Spleen (tissue), 11 donors: ENCODE data around the gene RNPS1. TPM values are rescaled to one million over a fixed set of nuclear protein-coding genes. Genes with fewer than 3 reads are reported as not detected.
A peak's percentile ranks its signal among the peaks of the same experiment; 100 is the strongest.

Source experiments
- DNase-seq: peaks from one replicate; pipeline ENCODE4 v3.0.0-alpha.2; 2020
- H3K27ac ChIP-seq, 8 donors: fragments of 200-600 bp; sonication (generic) in 7 of 8; 1 replicate in 4 of 8; 2 replicates in 4 of 8; pipeline versions ENCODE4 v1.5.0 to v1.8.0; 2016 to 2021; ENCODE audit warnings: inconsistent platforms in 4 of 8, mild to moderate bottlenecking in 4 of 8, moderate library complexity in 1 of 8
- H3K27me3 ChIP-seq, 7 donors: fragments of 200-600 bp; sonication (generic) in 6 of 7; replicated peaks in 1 of 7; 1 replicate in 4 of 7; 2 replicates in 3 of 7; pipeline versions ENCODE4 v1.5.0 to v1.8.0; 2016 to 2021; ENCODE audit warnings: inconsistent platforms in 3 of 7, mild to moderate bottlenecking in 1 of 7
- H3K36me3 ChIP-seq, 6 donors: fragments of 200-600 bp; sonication (generic) in 5 of 6; 1 replicate in 4 of 6; 2 replicates in 2 of 6; pipeline versions ENCODE4 v1.5.0 to v1.8.0; 2016 to 2021; ENCODE audit warnings: inconsistent platforms in 2 of 6
- H3K4me1 ChIP-seq, 6 donors: fragments of 200-600 bp; sonication (generic) in 5 of 6; 1 replicate in 3 of 6; 2 replicates in 3 of 6; pipeline versions ENCODE4 v1.5.0 to v1.8.0; 2016 to 2021; ENCODE audit warnings: inconsistent platforms in 3 of 6
- H3K4me3 ChIP-seq, 8 donors: fragments of 200-600 bp; sonication (generic) in 7 of 8; 1 replicate in 4 of 8; 2 replicates in 4 of 8; pipeline versions ENCODE4 v1.5.0 to v1.8.0; 2016 to 2021; ENCODE audit warnings: inconsistent platforms in 4 of 8, mild to moderate bottlenecking in 4 of 8, moderate library complexity in 2 of 8
- H3K9me3 ChIP-seq, 8 donors: fragments of 200-600 bp; sonication (generic) in 7 of 8; 1 replicate in 4 of 8; 2 replicates in 4 of 8; pipeline versions ENCODE4 v1.5.0 to v1.8.0; 2016 to 2021; ENCODE audit warnings: inconsistent platforms in 4 of 8
- POLR2A ChIP-seq, 3 donors: fragments of 450-650 bp; IDR thresholded peaks; one replicate each; pipeline ENCODE4 v1.5.1; 2017; ENCODE audit warnings: antibody characterized with exemption in 3 of 3, mild to moderate bottlenecking in 1 of 3
- POLR2AphosphoS5 ChIP-seq, 3 donors: sonication (generic); formaldehyde crosslinking; IDR thresholded peaks; one replicate each; pipeline ENCODE4 v1.5.1; 2017; ENCODE audit warnings: antibody characterized with exemption in 3 of 3
- WGBS, 5 donors: extraction: QIAGEN DNeasy Blood & Tissue Kit in 3 of 5; methylation state at CpG; one replicate each; pipeline versions ENCODE4 v1.1.5 to v1.1.7; 2013 to 2018; 5-methylcytosine and 5-hydroxymethylcytosine counted together
- intact Hi-C: fragments of 100-400 bp; cut with DNase I; formaldehyde crosslinking; loops from one replicate; pipeline ENCODE4 v1.15.0; 2023; ENCODE audit warnings: low total_unique reads
- polyA plus RNA-seq, 3 donors: library from polyadenylated mRNA; stranded (reverse); fragments of 200-250 nt; gene quantifications; one replicate each; pipeline ENCODE4 v1.2.1, GENCODE V29; 2013
- total RNA-seq, 7 donors: library from RNA; depleted of rRNA in 3 of 7; stranded (reverse); fragments of >200 nt in 3 of 7; fragmentation: NEBNext Ultra II Directional in 4 of 7; extraction: Animal tissue kit (Norgen Biotek cat#: 25700) in 4 of 7; gene quantifications; one replicate each; pipeline versions ENCODE4 v1.1.0 to v1.2.1, GENCODE V29; 2016 to 2021
- TF ChIP-seq, protein P1 (sequence below), 11 experiments: fragments of 200-600 bp in 7 of 11; fragments of 450-650 bp in 4 of 11; sonication (generic) in 4 of 11; IDR thresholded peaks in 8 of 11; conservative IDR thresholded peaks in 3 of 11; 1 replicate in 7 of 11; 2 replicates in 4 of 11; pipeline versions ENCODE4 v1.4.0 to v1.8.0; 2016 to 2021; ENCODE audit warnings: antibody characterized with exemption in 11 of 11, inconsistent platforms in 4 of 11, mild to moderate bottlenecking in 1 of 11
- donor health status: healthy with polysubstance abuse.
- donor health status: DM: no; HTN: no; CAD: no; lungs with moderate emphysema.
- donor health status: DM: no; HTN: no; CAD: no.
- donor health status: Bipolar disorder and iron deficiency.
- donor health status: healthy.
- donor health status: DM: no; HTN: no; CAD: no.
- donor health status: DM: yes; HTN: yes; CAD: no.

The RNPS1 gene
- total and polyA plus RNA-seq, 10 donors: 119 to 180 (median 130) TPM

DNA sequence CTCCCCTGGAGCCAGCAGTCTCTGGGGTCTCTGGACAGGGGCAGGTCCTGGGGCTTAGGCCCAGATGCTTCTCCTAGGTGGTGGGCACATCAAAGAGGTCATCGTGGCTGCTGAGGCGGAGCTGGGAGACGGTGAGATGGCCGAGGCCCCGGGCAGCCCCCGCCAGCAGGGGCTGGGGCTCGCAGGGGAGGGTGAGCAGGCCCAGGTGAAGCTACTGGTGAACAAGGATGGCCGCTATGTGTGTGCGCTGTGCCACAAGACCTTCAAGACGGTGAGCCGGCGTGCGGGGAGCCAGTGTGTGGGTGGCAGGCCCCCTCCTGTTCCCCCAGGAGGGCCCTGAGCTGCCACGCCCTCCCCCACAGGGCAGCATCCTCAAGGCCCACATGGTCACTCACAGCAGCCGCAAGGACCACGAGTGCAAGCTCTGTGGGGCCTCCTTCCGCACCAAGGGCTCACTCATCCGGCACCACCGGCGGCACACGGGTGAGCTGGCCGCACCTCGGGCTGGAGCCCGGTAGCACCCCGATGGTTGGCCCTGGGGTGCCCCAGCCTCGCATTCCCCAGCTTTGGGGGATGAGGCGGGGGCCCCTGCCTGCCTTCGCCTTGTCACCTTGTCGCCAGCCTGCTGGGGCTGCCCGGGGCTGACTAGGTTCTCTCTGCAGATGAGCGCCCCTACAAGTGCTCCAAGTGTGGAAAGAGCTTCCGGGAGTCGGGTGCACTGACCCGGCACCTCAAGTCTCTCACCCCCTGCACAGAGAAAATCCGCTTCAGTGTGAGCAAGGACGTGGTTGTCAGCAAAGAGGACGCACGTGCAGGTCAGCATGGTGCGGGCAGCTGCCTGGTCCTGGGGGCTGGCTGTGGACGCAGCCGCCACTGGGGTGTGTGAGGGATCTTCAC is 35.6 kb downstream of the RNPS1 start:
- Histone ChIP-seq H3K4me3 (no peak overlapping the region), H3K27me3 (peaks cover 0 to 43% (median 18%) of the 10 kb centered on the region in 7 donors), H3K4me1 (peaks cover 11 to 57% (median 37%) of the 10 kb centered on the region in 6 donors), H3K27ac (no peak overlapping the region), H3K9me3 (no peaks in the 10 kb centered on the region), H3K36me3 (peaks cover 19 to 100% (median 80%) of the 10 kb centered on the region in 6 donors)
- peak; percentile 66 for DNase-seq
- WGBS, 5 donors: 90 to 96% (median 94%) methylated on average over 18 to 41 of the region's 41 CpGs
- intact Hi-C loops: no loop called here
- peak in 2 of 3 donors; percentile 20 to 43 for TF ChIP-seq POLR2AphosphoS5 (IDR thresholded peaks at IDR 0.05)
- TF ChIP-seq, protein P1, sequence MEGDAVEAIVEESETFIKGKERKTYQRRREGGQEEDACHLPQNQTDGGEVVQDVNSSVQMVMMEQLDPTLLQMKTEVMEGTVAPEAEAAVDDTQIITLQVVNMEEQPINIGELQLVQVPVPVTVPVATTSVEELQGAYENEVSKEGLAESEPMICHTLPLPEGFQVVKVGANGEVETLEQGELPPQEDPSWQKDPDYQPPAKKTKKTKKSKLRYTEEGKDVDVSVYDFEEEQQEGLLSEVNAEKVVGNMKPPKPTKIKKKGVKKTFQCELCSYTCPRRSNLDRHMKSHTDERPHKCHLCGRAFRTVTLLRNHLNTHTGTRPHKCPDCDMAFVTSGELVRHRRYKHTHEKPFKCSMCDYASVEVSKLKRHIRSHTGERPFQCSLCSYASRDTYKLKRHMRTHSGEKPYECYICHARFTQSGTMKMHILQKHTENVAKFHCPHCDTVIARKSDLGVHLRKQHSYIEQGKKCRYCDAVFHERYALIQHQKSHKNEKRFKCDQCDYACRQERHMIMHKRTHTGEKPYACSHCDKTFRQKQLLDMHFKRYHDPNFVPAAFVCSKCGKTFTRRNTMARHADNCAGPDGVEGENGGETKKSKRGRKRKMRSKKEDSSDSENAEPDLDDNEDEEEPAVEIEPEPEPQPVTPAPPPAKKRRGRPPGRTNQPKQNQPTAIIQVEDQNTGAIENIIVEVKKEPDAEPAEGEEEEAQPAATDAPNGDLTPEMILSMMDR (IDR thresholded peaks at IDR 0.05 in 8 of 11, conservative IDR thresholded peaks at IDR 0.05 in 3 of 11): no peak

GRCh38 chr16:2231016-2231931 is 36.7 kb downstream of the RNPS1 start:
- WGBS, 5 donors: 86 to 92% (median 89%) methylated on average over 23 to 29 of the region's 29 CpGs
- no peaks in the 10 kb centered on the region for H3K9me3 ChIP-seq
- H3K4me1 ChIP-seq: peaks cover 2 to 57% (median 34%) of the 10 kb centered on the region in 6 donors
- intact Hi-C loops: no loop called here
- peaks cover 0 to 32% (median 7%) of the 10 kb centered on the region in 7 donors for H3K27me3 ChIP-seq
- H3K36me3 ChIP-seq: peaks cover 19 to 100% (median 82%) of the 10 kb centered on the region in 6 donors
- TF ChIP-seq POLR2A (IDR thresholded peaks at IDR 0.05) (no peak), POLR2AphosphoS5 (IDR thresholded peaks at IDR 0.05) (peak in 1 of 3 donors; percentile 17)
- peak; percentile 69 for DNase-seq
- no peak overlapping the region for H3K4me3 ChIP-seq
- H3K27ac ChIP-seq: peak overlapping the region in 5 of 8 donors; percentile 30 to 58 (median 51)

DNA sequence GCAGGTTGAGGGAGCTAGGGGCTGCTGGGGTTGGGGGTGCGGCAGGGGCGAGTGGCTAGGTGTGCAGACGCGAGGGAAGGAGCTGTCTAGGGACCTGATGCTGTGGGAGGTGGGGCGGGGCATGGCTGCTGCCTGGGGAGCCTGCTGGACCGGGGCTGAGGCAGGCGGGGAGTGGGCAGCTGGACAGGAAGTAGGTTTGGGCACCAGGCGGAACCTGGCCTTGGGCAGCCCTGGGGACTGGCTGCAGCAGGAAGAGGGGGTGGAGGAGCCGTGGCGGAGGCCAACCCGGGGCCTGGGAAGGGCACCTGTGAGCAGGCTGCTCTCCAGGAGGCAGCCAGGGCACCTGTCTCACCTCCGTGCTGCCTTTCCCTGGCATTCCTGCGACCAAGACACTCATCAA is 37.5 kb downstream of the RNPS1 start:
- WGBS, 5 donors: 75 to 85% (median 78%) methylated on average over 8 to 13 of the region's 13 CpGs
- Histone ChIP-seq H3K9me3 (no peaks in the 10 kb centered on the region), H3K4me3 (no peak overlapping the region), H3K36me3 (peaks cover 19 to 96% (median 76%) of the 10 kb centered on the region in 6 donors), H3K4me1 (peaks cover 2 to 57% (median 38%) of the 10 kb centered on the region in 6 donors), H3K27ac (peak overlapping the region in 5 of 8 donors; percentile 30 to 58 (median 51)), H3K27me3 (peaks cover 0 to 23% (median 0%) of the 10 kb centered on the region in 7 donors)
- TF ChIP-seq POLR2AphosphoS5 (IDR thresholded peaks at IDR 0.05) (peak; percentile 40 to 78 (median 74)), POLR2A (IDR thresholded peaks at IDR 0.05) (no peak)
- intact Hi-C loops: no loop called here
- DNase-seq: peak; percentile 77

GRCh38 chr16:2229632-2230250 is 38.2 kb downstream of the RNPS1 start:
- peak; percentile 64 for DNase-seq
- Histone ChIP-seq H3K4me3 (no peak overlapping the region), H3K27me3 (peaks cover 0 to 17% (median 0%) of the 10 kb centered on the region in 7 donors), H3K9me3 (no peaks in the 10 kb centered on the region), H3K27ac (peak overlapping the region in 1 of 8 donors; percentile 32), H3K4me1 (peaks cover 5 to 63% (median 44%) of the 10 kb centered on the region in 6 donors), H3K36me3 (peaks cover 19 to 90% (median 70%) of the 10 kb centered on the region in 6 donors)
- intact Hi-C loops: no loop called here
- peak in 1 of 3 donors; percentile 43 for TF ChIP-seq POLR2AphosphoS5 (IDR thresholded peaks at IDR 0.05)
- TF ChIP-seq, protein P1 (IDR thresholded peaks at IDR 0.05 in 8 of 11, conservative IDR thresholded peaks at IDR 0.05 in 3 of 11): no peak
- 81 to 87% (median 85%) methylated on average over 14 to 23 of the region's 23 CpGs for WGBS, 5 donors
